Neural progenitor cell (in vitro differentiated cells): ENCODE results near the gene ETV7. TPM values are rescaled to one million over a fixed set of nuclear protein-coding genes. Genes with fewer than 3 reads are reported as not detected.

Experiments used
- DNase-seq: peaks from one replicate; pipeline ENCODE4 v3.0.0-alpha.2; 2016; ENCODE audit warnings: low spot score
- H2AFZ ChIP-seq: fragments of 200-600 bp; sonication (generic); replicated peaks from 2 replicates; pipeline ENCODE4 v1.6.1; 2016; ENCODE audit warnings: antibody characterized with exemption
- H3F3A ChIP-seq: fragments of 200-600 bp; sonication (generic); 2 replicates; pipeline ENCODE4 v1.6.1; 2016; ENCODE audit warnings: antibody characterized with exemption, low read depth
- H3K27ac ChIP-seq: fragments of 200-600 bp; sonication (generic); 2 replicates; pipeline ENCODE4 v1.5.1; 2016; ENCODE audit warnings: mild to moderate bottlenecking
- H3K27me3 ChIP-seq: fragments of 200-600 bp; sonication (generic); 2 replicates; pipeline ENCODE4 v1.6.1; 2016; ENCODE audit warnings: mild to moderate bottlenecking, moderate library complexity
- H3K36me3 ChIP-seq: fragments of 200-600 bp; sonication (generic); 2 replicates; pipeline ENCODE4 v1.5.1; 2016
- H3K4me1 ChIP-seq: fragments of 200-600 bp; sonication (generic); 2 replicates; pipeline ENCODE4 v1.6.1; 2016; ENCODE audit warnings: mixed run types
- H3K4me2 ChIP-seq: fragments of 200-600 bp; sonication (generic); 2 replicates; pipeline ENCODE4 v1.6.1; 2016
- H3K4me3 ChIP-seq: fragments of 200-600 bp; sonication (generic); 2 replicates; pipeline ENCODE4 v1.5.1; 2016
- H3K79me2 ChIP-seq: fragments of 200-600 bp; sonication (generic); 2 replicates; pipeline ENCODE4 v1.6.1; 2016; ENCODE audit warnings: low read depth
- H3K9ac ChIP-seq: fragments of 200-600 bp; sonication (generic); 2 replicates; pipeline ENCODE4 v1.6.1; 2016
- H3K9me3 ChIP-seq: fragments of 200-600 bp; sonication (generic); 2 replicates; pipeline ENCODE4 v1.5.1; 2016; ENCODE audit warnings: low read depth
- H4K20me1 ChIP-seq: fragments of 200-600 bp; sonication (generic); 2 replicates; pipeline ENCODE4 v1.6.1; 2016; ENCODE audit warnings: low read depth
- H3K27ac Mint-ChIP-seq: 3 replicates; pipeline ENCODE4 v1.8.0; 2021; ENCODE audit warnings: mixed read lengths
- H3K27me3 Mint-ChIP-seq: 2 replicates; pipeline ENCODE4 v1.8.0; 2022; ENCODE audit warnings: low read depth, mild to moderate bottlenecking, inconsistent platforms, moderate library complexity, mixed read lengths; ENCODE audit not compliant: insufficient read depth
- H3K36me3 Mint-ChIP-seq: 3 replicates; pipeline ENCODE4 v1.8.0; 2021; ENCODE audit warnings: mixed read lengths
- H3K4me1 Mint-ChIP-seq: 3 replicates; pipeline ENCODE4 v1.8.0; 2021; ENCODE audit warnings: mixed read lengths
- H3K4me3 Mint-ChIP-seq: 3 replicates; pipeline ENCODE4 v1.8.0; 2021; ENCODE audit warnings: mild to moderate bottlenecking, moderate library complexity, mixed read lengths
- H3K9me3 Mint-ChIP-seq: 3 replicates; pipeline ENCODE4 v1.8.0; 2020; ENCODE audit warnings: mixed read lengths
- EZH2 ChIP-seq: fragments of 200-600 bp; sonication (generic); IDR thresholded peaks from 2 replicates; pipeline ENCODE4 v1.6.1; 2017; ENCODE audit warnings: antibody characterized with exemption, mild to moderate bottlenecking, moderate library complexity
- EZH2phosphoT487 ChIP-seq: fragments of 200-600 bp; sonication (generic); IDR thresholded peaks from 2 replicates; pipeline ENCODE4 v1.6.1; 2017; ENCODE audit warnings: antibody characterized with exemption
- total RNA-seq: library from RNA; depleted of rRNA; stranded (reverse); fragments of >200 nt; gene quantifications from 2 replicates; pipeline ENCODE4 v1.2.3, GENCODE V29; 2015; ENCODE audit warnings: low replicate concordance
- TF ChIP-seq, protein P1 (sequence below): fragments of 200-600 bp; sonication (generic); IDR thresholded peaks from 2 replicates; pipeline ENCODE4 v1.5.1; 2017; ENCODE audit warnings: antibody characterized with exemption, mild to moderate bottlenecking

ETV7 gene
- total RNA-seq, 1 donor from 2014 or later, result 0.11 TPM

- H3K4me1 ChIP-seq, result peaks cover 7% of the 10 kb centered on the region
- no peak overlapping the region for H3K4me3 ChIP-seq
- no peaks in the 10 kb centered on the region for H3F3A ChIP-seq
- no peaks in the 10 kb centered on the region for H4K20me1 ChIP-seq
- H2AFZ ChIP-seq, result no peak overlapping the region
- no peak overlapping the region for H3K9ac ChIP-seq
- no peak overlapping the region for H3K27ac ChIP-seq
- Mint-ChIP-seq H3K27ac (no peak overlapping the region), H3K36me3 (no peaks in the 10 kb centered on the region), H3K27me3 (peaks cover 16% of the 10 kb centered on the region), H3K4me1 (peaks cover 47% of the 10 kb centered on the region), H3K9me3 (no peaks in the 10 kb centered on the region), H3K4me3 (no peak overlapping the region)
- H3K36me3 ChIP-seq, result no peaks in the 10 kb centered on the region
- H3K79me2 ChIP-seq, result no peaks in the 10 kb centered on the region
- TF ChIP-seq EZH2phosphoT487 (no peak), EZH2 (no peak)
- TF ChIP-seq, protein P1, sequence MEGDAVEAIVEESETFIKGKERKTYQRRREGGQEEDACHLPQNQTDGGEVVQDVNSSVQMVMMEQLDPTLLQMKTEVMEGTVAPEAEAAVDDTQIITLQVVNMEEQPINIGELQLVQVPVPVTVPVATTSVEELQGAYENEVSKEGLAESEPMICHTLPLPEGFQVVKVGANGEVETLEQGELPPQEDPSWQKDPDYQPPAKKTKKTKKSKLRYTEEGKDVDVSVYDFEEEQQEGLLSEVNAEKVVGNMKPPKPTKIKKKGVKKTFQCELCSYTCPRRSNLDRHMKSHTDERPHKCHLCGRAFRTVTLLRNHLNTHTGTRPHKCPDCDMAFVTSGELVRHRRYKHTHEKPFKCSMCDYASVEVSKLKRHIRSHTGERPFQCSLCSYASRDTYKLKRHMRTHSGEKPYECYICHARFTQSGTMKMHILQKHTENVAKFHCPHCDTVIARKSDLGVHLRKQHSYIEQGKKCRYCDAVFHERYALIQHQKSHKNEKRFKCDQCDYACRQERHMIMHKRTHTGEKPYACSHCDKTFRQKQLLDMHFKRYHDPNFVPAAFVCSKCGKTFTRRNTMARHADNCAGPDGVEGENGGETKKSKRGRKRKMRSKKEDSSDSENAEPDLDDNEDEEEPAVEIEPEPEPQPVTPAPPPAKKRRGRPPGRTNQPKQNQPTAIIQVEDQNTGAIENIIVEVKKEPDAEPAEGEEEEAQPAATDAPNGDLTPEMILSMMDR, result no peak
- peaks cover 26% of the 10 kb centered on the region for H3K27me3 ChIP-seq
- no peaks in the 10 kb centered on the region for H3K9me3 ChIP-seq
- no peak overlapping the region for H3K4me2 ChIP-seq
- DNase-seq, result no peak
Observed at GRCh38 chr6:36336208-36336710, 51.2 kb downstream of the ETV7 start.

- Mint-ChIP-seq H3K27ac (no peak overlapping the region), H3K4me3 (no peak overlapping the region), H3K4me1 (peaks cover 44% of the 10 kb centered on the region), H3K9me3 (no peaks in the 10 kb centered on the region), H3K27me3 (peaks cover 11% of the 10 kb centered on the region), H3K36me3 (no peaks in the 10 kb centered on the region)
- TF ChIP-seq, protein P1, result no peak
- TF ChIP-seq EZH2 (no peak), EZH2phosphoT487 (no peak)
- Histone ChIP-seq H3F3A (no peaks in the 10 kb centered on the region), H3K79me2 (no peaks in the 10 kb centered on the region), H3K9me3 (no peaks in the 10 kb centered on the region), H3K9ac (no peak overlapping the region), H4K20me1 (no peaks in the 10 kb centered on the region), H3K4me3 (no peak overlapping the region), H2AFZ (no peak overlapping the region), H3K36me3 (no peaks in the 10 kb centered on the region), H3K27ac (no peak overlapping the region), H3K4me2 (no peak overlapping the region), H3K4me1 (peaks cover 7% of the 10 kb centered on the region), H3K27me3 (peaks cover 21% of the 10 kb centered on the region)
- DNase-seq, result no peak
Observed at GRCh38 chr6:36335465-36336207, 51.8 kb downstream of the ETV7 start.

DNA sequence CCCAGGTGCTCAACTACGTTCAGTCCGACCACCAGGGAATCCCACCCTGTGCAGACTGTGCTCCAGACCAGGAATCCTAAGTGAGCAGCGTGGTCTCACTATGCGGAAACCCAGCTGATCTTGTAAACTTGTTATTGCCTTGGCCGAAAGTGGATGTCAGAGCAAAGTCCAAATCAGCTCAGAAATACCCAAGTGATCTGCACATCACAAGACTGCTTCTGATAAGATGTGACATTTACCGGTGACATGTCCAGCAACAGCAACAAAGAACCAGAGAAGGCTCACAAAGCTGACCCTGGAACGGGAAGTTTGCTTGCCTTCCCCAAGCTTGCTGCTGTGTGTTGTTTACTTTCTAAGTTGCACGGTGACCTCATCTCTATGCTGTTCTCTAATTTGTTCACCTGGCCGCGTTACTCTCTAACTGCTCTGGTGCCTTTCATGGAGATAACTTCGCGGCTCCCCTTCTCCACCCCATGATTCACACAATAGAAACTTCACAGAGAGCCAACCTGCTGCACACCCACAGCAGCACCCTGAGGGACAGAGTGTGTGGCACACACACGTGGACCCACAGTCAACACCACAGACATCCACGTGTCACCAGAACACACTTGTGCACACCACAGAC, 52.5 kb downstream of the ETV7 start:
- no peak for TF ChIP-seq EZH2phosphoT487
- no peak for TF ChIP-seq EZH2
- TF ChIP-seq, protein P1, result no peak
- DNase-seq, result no peak
- Histone ChIP-seq H3K27me3 (peaks cover 14% of the 10 kb centered on the region), H4K20me1 (no peaks in the 10 kb centered on the region), H3F3A (no peaks in the 10 kb centered on the region), H3K36me3 (no peaks in the 10 kb centered on the region), H3K9me3 (no peaks in the 10 kb centered on the region), H3K4me2 (no peak overlapping the region), H3K4me1 (peaks cover 13% of the 10 kb centered on the region), H3K4me3 (no peak overlapping the region), H3K27ac (no peak overlapping the region), H3K79me2 (no peaks in the 10 kb centered on the region), H3K9ac (no peak overlapping the region), H2AFZ (no peak overlapping the region)
- no peak overlapping the region for H3K4me3 Mint-ChIP-seq
- H3K27ac Mint-ChIP-seq, result no peak overlapping the region
- no peaks in the 10 kb centered on the region for H3K9me3 Mint-ChIP-seq
- peaks cover 13% of the 10 kb centered on the region for H3K27me3 Mint-ChIP-seq
- H3K36me3 Mint-ChIP-seq, result no peaks in the 10 kb centered on the region
- H3K4me1 Mint-ChIP-seq, result peaks cover 40% of the 10 kb centered on the region
